ENCODE data around the gene RXFP4. TPM values are rescaled to one million over a fixed set of nuclear protein-coding genes. Genes with fewer than 3 reads are reported as not detected.
A peak's percentile ranks its signal among the peaks of the same experiment; 100 is the strongest.

The RXFP4 gene
- polyA plus RNA-seq, 1 of the 3 experiments (the other 2 are of a cell fraction), result not detected

DNA sequence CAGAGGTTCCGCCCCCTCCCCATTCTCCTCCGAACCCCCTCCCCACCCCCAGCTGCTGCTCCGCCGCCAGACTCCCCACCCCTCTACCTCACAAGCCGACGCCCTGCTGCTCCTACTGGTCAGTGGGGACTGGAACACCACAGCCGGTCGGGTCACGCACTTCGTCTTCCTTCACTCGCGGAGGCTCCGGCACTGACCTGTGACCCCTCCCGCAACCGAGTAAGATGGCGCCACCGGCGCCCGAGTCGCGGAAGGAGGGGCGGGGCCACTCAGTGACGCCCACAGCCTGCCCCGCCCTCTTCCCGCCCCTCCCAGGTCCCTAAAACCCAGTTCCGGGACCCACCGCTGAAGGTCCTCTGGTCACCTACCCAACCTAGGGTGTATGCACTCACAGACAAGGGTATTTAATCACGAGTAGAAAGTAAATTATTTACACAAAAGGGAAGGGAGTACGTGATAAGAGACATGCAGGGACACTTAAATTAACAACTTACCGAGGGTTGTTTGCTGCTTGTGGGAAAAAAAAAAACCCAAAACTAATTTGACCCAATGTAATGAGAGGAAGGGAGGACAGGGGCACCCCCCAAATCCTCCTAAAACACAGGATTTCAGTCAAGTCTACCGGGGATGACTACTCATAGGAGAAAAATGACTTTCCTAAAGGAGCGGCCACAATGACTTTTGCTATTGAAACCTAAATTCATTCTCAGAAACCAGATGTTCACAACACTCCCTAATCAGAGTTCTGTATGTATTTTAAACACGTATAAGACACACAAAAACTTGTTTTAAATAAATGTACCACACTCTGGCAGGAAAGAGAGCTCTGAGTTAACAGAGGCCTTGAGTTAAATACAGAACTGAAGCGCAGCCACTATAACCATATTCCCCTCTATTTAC, 30.0 kb upstream of the RXFP4 start, which contains the start of gene RIT1:
RIT1 (minus strand) TSS at position 194 of the 900 bp plus-strand sequence. CDS start 588 bp downstream, outside the sequence.
- peaks cover 49% of the 10 kb centered on the region for H3K79me2 ChIP-seq (ENCODE audit: insufficient read depth)
- ChIA-PET POLR2A (interaction anchor here (0.6 to 1.3 kb wide), 4 partner anchors 15 to 78 kb away, joined by 3 to 4 read pairs (median 3); partner anchors contain the start of gene KHDC4), CTCF (interaction anchor here (0.6 to 1.1 kb wide), 5 partner anchors 13 to 148 kb away, joined by 3 to 4 read pairs (median 3); partner anchors contain the start of gene GON4L)
- no peaks in the 10 kb centered on the region for H4K20me1 ChIP-seq (ENCODE audit: insufficient read depth)
- no peaks in the 10 kb centered on the region for H3K9me3 ChIP-seq
- H3K4me3 ChIP-seq (ENCODE audit: low read depth in 2 of 2, low read length in 1 of 2), result peak within 1 kb of the TSS; percentile 56 to 94
- H3K9me2 ChIP-seq, result no peaks in the 10 kb centered on the region
- H2AFZ ChIP-seq (ENCODE audit: low read depth), result peak within 1 kb of the TSS; percentile 67; the same call in 1 of the 2 replicates
- WGBS (ENCODE audit: low lambda C conversion rate), result 11% methylated on average over 22 of the region's 34 CpGs
- peaks cover 43 to 87% of the 10 kb centered on the region in 2 experiments for H3K36me3 ChIP-seq (replicated peaks in 1 of 2; ENCODE audit: control insufficient read depth in 1 of 2, insufficient read depth in 2 of 2, low read length in 1 of 2)
- H3F3A ChIP-seq (replicated peaks; ENCODE audit: insufficient read depth), result peaks cover 62% of the 10 kb centered on the region
- peak within 1 kb of the TSS; percentile 70 to 76 for H3K27ac ChIP-seq (ENCODE audit: low read depth in 2 of 2, low read length in 1 of 2)
- peak; percentile 92 for DNase-seq
- H3K9ac ChIP-seq, result peak within 1 kb of the TSS; percentile 86
- peaks cover 0 to 8% of the 10 kb centered on the region in 2 experiments; a peak in 3 of 4 replicates for H3K4me1 ChIP-seq (ENCODE audit: control insufficient read depth in 1 of 2, insufficient read depth in 2 of 2, low read depth in 1 of 2, low read length in 1 of 2)
- no peaks in the 10 kb centered on the region for H3K27me3 ChIP-seq (ENCODE audit: insufficient read depth)
- H3K4me2 ChIP-seq, result peak within 1 kb of the TSS; percentile 98
- TF ChIP-seq, protein P1, sequence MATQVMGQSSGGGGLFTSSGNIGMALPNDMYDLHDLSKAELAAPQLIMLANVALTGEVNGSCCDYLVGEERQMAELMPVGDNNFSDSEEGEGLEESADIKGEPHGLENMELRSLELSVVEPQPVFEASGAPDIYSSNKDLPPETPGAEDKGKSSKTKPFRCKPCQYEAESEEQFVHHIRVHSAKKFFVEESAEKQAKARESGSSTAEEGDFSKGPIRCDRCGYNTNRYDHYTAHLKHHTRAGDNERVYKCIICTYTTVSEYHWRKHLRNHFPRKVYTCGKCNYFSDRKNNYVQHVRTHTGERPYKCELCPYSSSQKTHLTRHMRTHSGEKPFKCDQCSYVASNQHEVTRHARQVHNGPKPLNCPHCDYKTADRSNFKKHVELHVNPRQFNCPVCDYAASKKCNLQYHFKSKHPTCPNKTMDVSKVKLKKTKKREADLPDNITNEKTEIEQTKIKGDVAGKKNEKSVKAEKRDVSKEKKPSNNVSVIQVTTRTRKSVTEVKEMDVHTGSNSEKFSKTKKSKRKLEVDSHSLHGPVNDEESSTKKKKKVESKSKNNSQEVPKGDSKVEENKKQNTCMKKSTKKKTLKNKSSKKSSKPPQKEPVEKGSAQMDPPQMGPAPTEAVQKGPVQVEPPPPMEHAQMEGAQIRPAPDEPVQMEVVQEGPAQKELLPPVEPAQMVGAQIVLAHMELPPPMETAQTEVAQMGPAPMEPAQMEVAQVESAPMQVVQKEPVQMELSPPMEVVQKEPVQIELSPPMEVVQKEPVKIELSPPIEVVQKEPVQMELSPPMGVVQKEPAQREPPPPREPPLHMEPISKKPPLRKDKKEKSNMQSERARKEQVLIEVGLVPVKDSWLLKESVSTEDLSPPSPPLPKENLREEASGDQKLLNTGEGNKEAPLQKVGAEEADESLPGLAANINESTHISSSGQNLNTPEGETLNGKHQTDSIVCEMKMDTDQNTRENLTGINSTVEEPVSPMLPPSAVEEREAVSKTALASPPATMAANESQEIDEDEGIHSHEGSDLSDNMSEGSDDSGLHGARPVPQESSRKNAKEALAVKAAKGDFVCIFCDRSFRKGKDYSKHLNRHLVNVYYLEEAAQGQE (IDR thresholded peaks at IDR 0.05; ENCODE audit: low read depth, low read length), result no peak
- TF ChIP-seq, protein P2, sequence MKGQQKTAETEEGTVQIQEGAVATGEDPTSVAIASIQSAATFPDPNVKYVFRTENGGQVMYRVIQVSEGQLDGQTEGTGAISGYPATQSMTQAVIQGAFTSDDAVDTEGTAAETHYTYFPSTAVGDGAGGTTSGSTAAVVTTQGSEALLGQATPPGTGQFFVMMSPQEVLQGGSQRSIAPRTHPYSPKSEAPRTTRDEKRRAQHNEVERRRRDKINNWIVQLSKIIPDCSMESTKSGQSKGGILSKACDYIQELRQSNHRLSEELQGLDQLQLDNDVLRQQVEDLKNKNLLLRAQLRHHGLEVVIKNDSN (IDR thresholded peaks at IDR 0.05; ENCODE audit: borderline replicate concordance, low read depth), result no peak
- no peak for TF ChIP-seq EZH2phosphoT487 (IDR thresholded peaks at IDR 0.05; ENCODE audit: borderline replicate concordance, low read depth)
- TF ChIP-seq FOXM1 (IDR thresholded peaks at IDR 0.05; ENCODE audit: low read depth), result no peak
- TF ChIP-seq, protein P3, sequence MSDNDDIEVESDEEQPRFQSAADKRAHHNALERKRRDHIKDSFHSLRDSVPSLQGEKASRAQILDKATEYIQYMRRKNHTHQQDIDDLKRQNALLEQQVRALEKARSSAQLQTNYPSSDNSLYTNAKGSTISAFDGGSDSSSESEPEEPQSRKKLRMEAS (IDR thresholded peaks at IDR 0.05; ENCODE audit: low read depth), result no peak
- TF ChIP-seq RFX5 (IDR thresholded peaks at IDR 0.05; ENCODE audit: low read length), result no peak
- TF ChIP-seq TEAD4 (IDR thresholded peaks at IDR 0.05; ENCODE audit: borderline replicate concordance, insufficient read depth), result no peak
- TF ChIP-seq, protein P4, sequence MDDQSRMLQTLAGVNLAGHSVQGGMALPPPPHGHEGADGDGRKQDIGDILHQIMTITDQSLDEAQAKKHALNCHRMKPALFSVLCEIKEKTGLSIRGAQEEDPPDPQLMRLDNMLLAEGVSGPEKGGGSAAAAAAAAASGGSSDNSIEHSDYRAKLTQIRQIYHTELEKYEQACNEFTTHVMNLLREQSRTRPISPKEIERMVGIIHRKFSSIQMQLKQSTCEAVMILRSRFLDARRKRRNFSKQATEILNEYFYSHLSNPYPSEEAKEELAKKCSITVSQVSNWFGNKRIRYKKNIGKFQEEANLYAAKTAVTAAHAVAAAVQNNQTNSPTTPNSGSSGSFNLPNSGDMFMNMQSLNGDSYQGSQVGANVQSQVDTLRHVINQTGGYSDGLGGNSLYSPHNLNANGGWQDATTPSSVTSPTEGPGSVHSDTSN (IDR thresholded peaks at IDR 0.05), result peak; percentile 40
- no peak for TF ChIP-seq MEF2A (IDR thresholded peaks at IDR 0.05; ENCODE audit: borderline replicate concordance, low read depth)
- TF ChIP-seq NRF1 (IDR thresholded peaks at IDR 0.05; ENCODE audit: low read depth, low read length), result no peak
- 0 out of 2 replicates have a peak, but pooled peaks have one; percentile 19 for TF ChIP-seq JUND (IDR thresholded peaks at IDR 0.05)
- no peak for TF ChIP-seq EP300 (IDR thresholded peaks at IDR 0.05; ENCODE audit: borderline replicate concordance in 1 of 2, low read depth in 1 of 2, low read length in 1 of 2)
- no peak for TF ChIP-seq RXRA (IDR thresholded peaks at IDR 0.05; ENCODE audit: borderline replicate concordance, low read depth)
- TF ChIP-seq SIN3A (IDR thresholded peaks at IDR 0.05; ENCODE audit: borderline replicate concordance, low read depth, low read length), result no peak; the same call in 1 of the 2 replicates
- TF ChIP-seq, protein P5, sequence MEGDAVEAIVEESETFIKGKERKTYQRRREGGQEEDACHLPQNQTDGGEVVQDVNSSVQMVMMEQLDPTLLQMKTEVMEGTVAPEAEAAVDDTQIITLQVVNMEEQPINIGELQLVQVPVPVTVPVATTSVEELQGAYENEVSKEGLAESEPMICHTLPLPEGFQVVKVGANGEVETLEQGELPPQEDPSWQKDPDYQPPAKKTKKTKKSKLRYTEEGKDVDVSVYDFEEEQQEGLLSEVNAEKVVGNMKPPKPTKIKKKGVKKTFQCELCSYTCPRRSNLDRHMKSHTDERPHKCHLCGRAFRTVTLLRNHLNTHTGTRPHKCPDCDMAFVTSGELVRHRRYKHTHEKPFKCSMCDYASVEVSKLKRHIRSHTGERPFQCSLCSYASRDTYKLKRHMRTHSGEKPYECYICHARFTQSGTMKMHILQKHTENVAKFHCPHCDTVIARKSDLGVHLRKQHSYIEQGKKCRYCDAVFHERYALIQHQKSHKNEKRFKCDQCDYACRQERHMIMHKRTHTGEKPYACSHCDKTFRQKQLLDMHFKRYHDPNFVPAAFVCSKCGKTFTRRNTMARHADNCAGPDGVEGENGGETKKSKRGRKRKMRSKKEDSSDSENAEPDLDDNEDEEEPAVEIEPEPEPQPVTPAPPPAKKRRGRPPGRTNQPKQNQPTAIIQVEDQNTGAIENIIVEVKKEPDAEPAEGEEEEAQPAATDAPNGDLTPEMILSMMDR (IDR thresholded peaks at IDR 0.05), result no peak
- peak; percentile 84; the same call in 1 of the 2 replicates for TF ChIP-seq YY1 (IDR thresholded peaks at IDR 0.05; ENCODE audit: low read depth)
- peak; percentile 44 for TF ChIP-seq POLR2AphosphoS5 (IDR thresholded peaks at IDR 0.05; ENCODE audit: low read depth, low read length)
- TF ChIP-seq GATA2 (CRISPR knock-in tag; IDR thresholded peaks at IDR 0.05), result no peak
- TF ChIP-seq RCOR1 (IDR thresholded peaks at IDR 0.05; ENCODE audit: low read length), result no peak
- TF ChIP-seq RAD21 (IDR thresholded peaks at IDR 0.05; ENCODE audit: low read length), result no peak
- TF ChIP-seq, protein P6, sequence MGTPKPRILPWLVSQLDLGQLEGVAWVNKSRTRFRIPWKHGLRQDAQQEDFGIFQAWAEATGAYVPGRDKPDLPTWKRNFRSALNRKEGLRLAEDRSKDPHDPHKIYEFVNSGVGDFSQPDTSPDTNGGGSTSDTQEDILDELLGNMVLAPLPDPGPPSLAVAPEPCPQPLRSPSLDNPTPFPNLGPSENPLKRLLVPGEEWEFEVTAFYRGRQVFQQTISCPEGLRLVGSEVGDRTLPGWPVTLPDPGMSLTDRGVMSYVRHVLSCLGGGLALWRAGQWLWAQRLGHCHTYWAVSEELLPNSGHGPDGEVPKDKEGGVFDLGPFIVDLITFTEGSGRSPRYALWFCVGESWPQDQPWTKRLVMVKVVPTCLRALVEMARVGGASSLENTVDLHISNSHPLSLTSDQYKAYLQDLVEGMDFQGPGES (IDR thresholded peaks at IDR 0.05; ENCODE audit: low read depth, low read length), result no peak
- TF ChIP-seq TCF12 (IDR thresholded peaks at IDR 0.05), result no peak; the same call in 1 of the 2 replicates
